Glomerular visceral epithelial cell (primary cell): ENCODE measurements around the gene AURKAIP1.

Source experiments
- DNase-seq: peaks from one replicate; pipeline ENCODE4 v3.0.0-alpha.2; 2016; ENCODE audit errors: extremely low spot score

The AURKAIP1 gene

GRCh38 chr1:1333551-1334241, 41.3 kb downstream of the AURKAIP1 start:
- DNase-seq = no peak

- no peak for DNase-seq
Measured at GRCh38 chr1:1332774-1333480, 42.1 kb downstream of the AURKAIP1 start.

GRCh38 chr1:1332031-1332755, 42.8 kb downstream of the AURKAIP1 start:
- no peak for DNase-seq

GRCh38 chr1:1331068-1331965, 43.7 kb downstream of the AURKAIP1 start, which contains the start of gene TAS1R3:
Gene TAS1R3, plus strand, starts transcription at chr1:1331280. Its CDS starts 66 bp downstream, at chr1:1331346.
- DNase-seq = no peak

- DNase-seq = no peak
Measured at GRCh38 chr1:1330366-1331067, 44.5 kb downstream of the AURKAIP1 start.

- DNase-seq = no peak
Measured at GRCh38 chr1:1329304-1330210, 45.5 kb downstream of the AURKAIP1 start.

GRCh38 chr1:1328254-1328653, 46.8 kb downstream of the AURKAIP1 start:
- no peak for DNase-seq

- no peak for DNase-seq
Measured at GRCh38 chr1:1327291-1327690, 47.7 kb downstream of the AURKAIP1 start.

GRCh38 chr1:1326075-1326605, 48.9 kb downstream of the AURKAIP1 start:
- DNase-seq = no peak

GRCh38 chr1:1325288-1326074, 49.5 kb downstream of the AURKAIP1 start:
- no peak for DNase-seq

GRCh38 chr1:1324524-1325287, 50.3 kb downstream of the AURKAIP1 start, which contains the start of the genes CPTP and INTS11:
Gene CPTP, plus strand, starts transcription at chr1:1324802. Its CDS starts 2,109 bp downstream, at chr1:1326911.
Gene INTS11, minus strand, starts transcription at chr1:1324660. Its CDS starts 52 bp downstream, at chr1:1324608.
- DNase-seq = peak; percentile 94

- peak; percentile 18 for DNase-seq
Measured at GRCh38 chr1:1324084-1324523, 50.9 kb downstream of the AURKAIP1 start.
